HEK293 (cell line): ENCODE results near the gene SEPTIN5.

ENCODE experiments used
- CTCF ChIA-PET: fragments of 350-600 bp; formaldehyde crosslinking; extraction: SDS; loops from one replicate; lab custom pipeline; 2021; ENCODE audit warnings: antibody characterized with exemption; lab: Yijun Ruan, JAX
- POLR2A ChIA-PET: fragments of 300-600 bp; formaldehyde crosslinking; extraction: SDS; loops from one replicate; lab custom pipeline; 2020; ENCODE audit warnings: antibody characterized with exemption, inconsistent platforms; lab: Yijun Ruan, JAX
- H3K27ac ChIP-seq: fragments of 200-500 bp; sonication (Bioruptor generic); 2 replicates; pipeline ENCODE4 v1.5.1; 2014; ENCODE audit warnings: low read depth, low read length, control low read depth, inconsistent platforms; ENCODE audit errors: extremely low read depth
- H3K36me3 ChIP-seq, 2 experiments: fragments of 200-500 bp in 1 of 2; sonication (Bioruptor generic) in 1 of 2; 1 replicate in 1 of 2; 2 replicates in 1 of 2; pipeline ENCODE4 v1.5.1; 2014 to 2017; ENCODE audit warnings: inconsistent platforms in 2 of 2, low read length in 2 of 2; ENCODE audit not compliant: control insufficient read depth in 2 of 2, insufficient read depth in 1 of 2
- H3K4me1 ChIP-seq: fragments of 200-500 bp; sonication (Bioruptor generic); 2 replicates; pipeline ENCODE4 v1.5.1; 2014; ENCODE audit warnings: mild to moderate bottlenecking, low read length, inconsistent platforms; ENCODE audit not compliant: control insufficient read depth, insufficient read depth
- H3K4me3 ChIP-seq: 2 replicates; pipeline ENCODE4 v1.5.1; 2011; ENCODE audit warnings: low read depth, mild to moderate bottlenecking, control low read depth, low read length, moderate library complexity
- H3K9me3 ChIP-seq: fragments of 200-500 bp; sonication (Bioruptor generic); 2 replicates; pipeline ENCODE4 v1.5.1; 2014; ENCODE audit warnings: low read depth, low read length, inconsistent platforms; ENCODE audit not compliant: control insufficient read depth, insufficient read depth
- BCL11A ChIP-seq: fragments of 450-650 bp; formaldehyde crosslinking; IDR thresholded peaks from 2 replicates; pipeline ENCODE4 v1.5.1; 2016; ENCODE audit warnings: low read depth, missing biosample characterization, missing genetic modification characterization
- EGR2 ChIP-seq: fragments of 450-650 bp; formaldehyde crosslinking; IDR thresholded peaks from 2 replicates; pipeline ENCODE4 v1.5.1; 2016; ENCODE audit warnings: low read depth, missing biosample characterization, missing genetic modification characterization
- GLIS1 ChIP-seq: fragments of 450-650 bp; formaldehyde crosslinking; IDR thresholded peaks from 2 replicates; pipeline ENCODE4 v1.5.1; 2016; ENCODE audit warnings: missing biosample characterization, missing genetic modification characterization
- IKZF3 ChIP-seq: fragments of 450-650 bp; IDR thresholded peaks from 2 replicates; pipeline ENCODE4 v1.5.0; 2018; ENCODE audit warnings: missing biosample characterization, mild to moderate bottlenecking, missing genetic modification characterization, moderate library complexity
- KLF8 ChIP-seq: fragments of 450-650 bp; formaldehyde crosslinking; IDR thresholded peaks from 2 replicates; pipeline ENCODE4 v1.5.1; 2016; ENCODE audit warnings: missing biosample characterization, missing genetic modification characterization
- SCRT1 ChIP-seq: fragments of 450-650 bp; formaldehyde crosslinking; IDR thresholded peaks from 2 replicates; pipeline ENCODE4 v1.5.1; 2016; ENCODE audit warnings: missing biosample characterization, missing genetic modification characterization, borderline replicate concordance
- SETDB1 ChIP-seq: IDR thresholded peaks from one replicate; pipeline ENCODE4 v1.6.1; 2017; ENCODE audit warnings: mild to moderate bottlenecking, low read length, moderate library complexity, mixed read lengths; ENCODE audit not compliant: insufficient read length
- TRIM28 ChIP-seq: IDR thresholded peaks from 2 replicates; pipeline ENCODE4 v1.6.1; 2011; ENCODE audit warnings: low read length, control low read depth, borderline replicate concordance
- ZBTB21 ChIP-seq: fragments of 450-650 bp; formaldehyde crosslinking; IDR thresholded peaks from 2 replicates; pipeline ENCODE4 v1.5.1; 2017; ENCODE audit warnings: missing biosample characterization, missing genetic modification characterization
- ZEB2 ChIP-seq: fragments of 450-650 bp; formaldehyde crosslinking; IDR thresholded peaks from 2 replicates; pipeline ENCODE4 v1.5.1; 2016; ENCODE audit warnings: missing biosample characterization, missing genetic modification characterization
- ZFP69B ChIP-seq: fragments of 450-650 bp; formaldehyde crosslinking; IDR thresholded peaks from 2 replicates; pipeline ENCODE4 v1.5.1; 2016; ENCODE audit warnings: missing biosample characterization, missing genetic modification characterization
- ZNF16 ChIP-seq: fragments of 450-650 bp; formaldehyde crosslinking; IDR thresholded peaks from 2 replicates; pipeline ENCODE4 v1.5.1; 2016; ENCODE audit warnings: low read depth, missing biosample characterization, missing genetic modification characterization
- ZNF239 ChIP-seq: fragments of 450-650 bp; formaldehyde crosslinking; IDR thresholded peaks from 2 replicates; pipeline ENCODE4 v1.5.1; 2016; ENCODE audit warnings: missing biosample characterization, missing genetic modification characterization
- ZNF24 ChIP-seq: fragments of 450-650 bp; formaldehyde crosslinking; IDR thresholded peaks from 2 replicates; pipeline ENCODE4 v1.5.1; 2016; ENCODE audit warnings: missing biosample characterization, missing genetic modification characterization
- ZNF335 ChIP-seq: fragments of 450-650 bp; formaldehyde crosslinking; conservative IDR thresholded peaks from 2 replicates; pipeline ENCODE4 v1.5.1; 2016; ENCODE audit warnings: missing biosample characterization, missing genetic modification characterization
- ZNF366 ChIP-seq: fragments of 450-650 bp; formaldehyde crosslinking; conservative IDR thresholded peaks from 2 replicates; pipeline ENCODE4 v1.5.1; 2016; ENCODE audit warnings: missing biosample characterization, missing genetic modification characterization
- ZNF510 ChIP-seq: fragments of 450-650 bp; formaldehyde crosslinking; IDR thresholded peaks from 2 replicates; pipeline ENCODE4 v1.5.1; 2018; ENCODE audit warnings: mild to moderate bottlenecking, missing genetic modification characterization, missing biosample characterization; ENCODE audit not compliant: insufficient replicate concordance
- ZNF585B ChIP-seq: fragments of 450-650 bp; formaldehyde crosslinking; IDR thresholded peaks from 2 replicates; pipeline ENCODE4 v1.5.1; 2016; ENCODE audit warnings: missing biosample characterization, missing genetic modification characterization
- ZNF596 ChIP-seq: fragments of 450-650 bp; IDR thresholded peaks from 2 replicates; pipeline ENCODE4 v1.5.0; 2018; ENCODE audit warnings: missing biosample characterization, mild to moderate bottlenecking, missing genetic modification characterization, moderate library complexity
- ZNF610 ChIP-seq: fragments of 450-650 bp; formaldehyde crosslinking; IDR thresholded peaks from 2 replicates; pipeline ENCODE4 v1.5.1; 2016; ENCODE audit warnings: missing biosample characterization, missing genetic modification characterization, borderline replicate concordance
- ZNF768 ChIP-seq: fragments of 450-650 bp; formaldehyde crosslinking; IDR thresholded peaks from 2 replicates; pipeline ENCODE4 v1.5.1; 2018; ENCODE audit warnings: missing biosample characterization, mild to moderate bottlenecking, missing genetic modification characterization
- ZNF837 ChIP-seq: fragments of 450-650 bp; formaldehyde crosslinking; IDR thresholded peaks from 2 replicates; pipeline ENCODE4 v1.5.1; 2016; ENCODE audit warnings: missing biosample characterization, missing genetic modification characterization
- ZSCAN16 ChIP-seq: fragments of 450-650 bp; formaldehyde crosslinking; IDR thresholded peaks from 2 replicates; pipeline ENCODE4 v1.5.1; 2016; ENCODE audit warnings: missing biosample characterization, missing genetic modification characterization
- TF ChIP-seq, protein P1 (sequence below): fragments of 450-650 bp; formaldehyde crosslinking; IDR thresholded peaks from 2 replicates; pipeline ENCODE4 v1.5.0; 2017; ENCODE audit warnings: missing biosample characterization, missing genetic modification characterization, borderline replicate concordance
- TF ChIP-seq, protein P2 (sequence below): sonication (generic); formaldehyde crosslinking; IDR thresholded peaks from 2 replicates; pipeline ENCODE4 v1.8.1; 2022; ENCODE audit warnings: mild to moderate bottlenecking, moderate library complexity, missing genetic modification reagents
- TF ChIP-seq, protein P3 (sequence below): fragments of 450-650 bp; formaldehyde crosslinking; IDR thresholded peaks from 2 replicates; pipeline ENCODE4 v1.5.1; 2016; ENCODE audit warnings: missing biosample characterization, missing genetic modification characterization, borderline replicate concordance
- TF ChIP-seq, protein P4 (sequence below): fragments of 450-650 bp; formaldehyde crosslinking; IDR thresholded peaks from 2 replicates; pipeline ENCODE4 v1.5.1; 2016; ENCODE audit warnings: missing biosample characterization, missing genetic modification characterization
- TF ChIP-seq, protein P5 (sequence below): fragments of 450-650 bp; formaldehyde crosslinking; IDR thresholded peaks from 2 replicates; pipeline ENCODE4 v1.5.1; 2016; ENCODE audit warnings: missing biosample characterization, missing genetic modification characterization

SEPTIN5 gene

DNA sequence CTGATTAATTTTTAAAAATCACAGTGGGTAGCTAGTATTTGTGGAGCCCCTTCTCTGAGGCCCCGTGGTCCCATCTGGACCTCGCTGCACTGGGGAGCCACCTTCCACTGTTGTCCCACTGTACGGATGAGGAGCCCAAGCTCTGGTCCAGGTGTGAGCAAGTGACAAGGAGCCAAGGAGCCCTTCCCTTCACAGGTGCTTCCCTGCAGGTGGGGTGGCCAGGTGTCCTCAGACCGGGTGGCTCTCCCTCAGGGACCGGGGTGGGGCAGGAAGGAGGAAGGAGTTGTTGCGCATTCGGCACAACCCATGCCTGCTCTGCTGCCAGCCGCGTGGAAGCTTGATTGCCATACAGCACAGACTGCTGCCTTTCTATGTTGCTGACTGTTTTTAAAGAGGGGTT is 10.4 kb upstream of the SEPTIN5 start:
- H3K4me1 ChIP-seq: no peaks in the 10 kb centered on the region
- no peak overlapping the region for H3K27ac ChIP-seq
- H3K9me3 ChIP-seq: no peaks in the 10 kb centered on the region
- ChIA-PET POLR2A (no interaction called here), CTCF (interaction anchor here (0.5 to 1.7 kb wide), 5 partner anchors 24 to 685 kb away, joined by 3 to 7 read pairs (median 4); no protein-coding TSS in a partner anchor)
- no peaks in the 10 kb centered on the region for H3K36me3 ChIP-seq
- TF ChIP-seq, protein P1, sequence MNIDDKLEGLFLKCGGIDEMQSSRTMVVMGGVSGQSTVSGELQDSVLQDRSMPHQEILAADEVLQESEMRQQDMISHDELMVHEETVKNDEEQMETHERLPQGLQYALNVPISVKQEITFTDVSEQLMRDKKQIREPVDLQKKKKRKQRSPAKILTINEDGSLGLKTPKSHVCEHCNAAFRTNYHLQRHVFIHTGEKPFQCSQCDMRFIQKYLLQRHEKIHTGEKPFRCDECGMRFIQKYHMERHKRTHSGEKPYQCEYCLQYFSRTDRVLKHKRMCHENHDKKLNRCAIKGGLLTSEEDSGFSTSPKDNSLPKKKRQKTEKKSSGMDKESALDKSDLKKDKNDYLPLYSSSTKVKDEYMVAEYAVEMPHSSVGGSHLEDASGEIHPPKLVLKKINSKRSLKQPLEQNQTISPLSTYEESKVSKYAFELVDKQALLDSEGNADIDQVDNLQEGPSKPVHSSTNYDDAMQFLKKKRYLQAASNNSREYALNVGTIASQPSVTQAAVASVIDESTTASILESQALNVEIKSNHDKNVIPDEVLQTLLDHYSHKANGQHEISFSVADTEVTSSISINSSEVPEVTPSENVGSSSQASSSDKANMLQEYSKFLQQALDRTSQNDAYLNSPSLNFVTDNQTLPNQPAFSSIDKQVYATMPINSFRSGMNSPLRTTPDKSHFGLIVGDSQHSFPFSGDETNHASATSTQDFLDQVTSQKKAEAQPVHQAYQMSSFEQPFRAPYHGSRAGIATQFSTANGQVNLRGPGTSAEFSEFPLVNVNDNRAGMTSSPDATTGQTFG: no peak
- TF ChIP-seq ZNF510 (tag by site-specific recombination): no peak
- TF ChIP-seq SCRT1: no peak
- no peak for TF ChIP-seq IKZF3
- no peak for TF ChIP-seq ZNF366 (tag by site-specific recombination)
- no peak for TF ChIP-seq ZNF596 (tag by site-specific recombination)
- no peak for TF ChIP-seq ZNF335 (tag by site-specific recombination)
- TF ChIP-seq KLF8: no peak
- TF ChIP-seq ZSCAN16 (tag by site-specific recombination): no peak
- no peak for TF ChIP-seq ZEB2 (tag by site-specific recombination)
- no peak for TF ChIP-seq ZFP69B
- TF ChIP-seq, protein P2, sequence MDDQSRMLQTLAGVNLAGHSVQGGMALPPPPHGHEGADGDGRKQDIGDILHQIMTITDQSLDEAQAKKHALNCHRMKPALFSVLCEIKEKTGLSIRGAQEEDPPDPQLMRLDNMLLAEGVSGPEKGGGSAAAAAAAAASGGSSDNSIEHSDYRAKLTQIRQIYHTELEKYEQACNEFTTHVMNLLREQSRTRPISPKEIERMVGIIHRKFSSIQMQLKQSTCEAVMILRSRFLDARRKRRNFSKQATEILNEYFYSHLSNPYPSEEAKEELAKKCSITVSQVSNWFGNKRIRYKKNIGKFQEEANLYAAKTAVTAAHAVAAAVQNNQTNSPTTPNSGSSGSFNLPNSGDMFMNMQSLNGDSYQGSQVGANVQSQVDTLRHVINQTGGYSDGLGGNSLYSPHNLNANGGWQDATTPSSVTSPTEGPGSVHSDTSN (CRISPR knock-in tag): no peak
- TF ChIP-seq EGR2: no peak
- TF ChIP-seq SETDB1: no peak
- no peak for TF ChIP-seq ZBTB21 (tag by site-specific recombination)
- no peak for TF ChIP-seq ZNF239
- no peak for TF ChIP-seq BCL11A (tag by site-specific recombination)
- no peak for TF ChIP-seq ZNF585B (tag by site-specific recombination)
- no peak for TF ChIP-seq ZNF16
- no peak overlapping the region for H3K4me3 ChIP-seq

DNA sequence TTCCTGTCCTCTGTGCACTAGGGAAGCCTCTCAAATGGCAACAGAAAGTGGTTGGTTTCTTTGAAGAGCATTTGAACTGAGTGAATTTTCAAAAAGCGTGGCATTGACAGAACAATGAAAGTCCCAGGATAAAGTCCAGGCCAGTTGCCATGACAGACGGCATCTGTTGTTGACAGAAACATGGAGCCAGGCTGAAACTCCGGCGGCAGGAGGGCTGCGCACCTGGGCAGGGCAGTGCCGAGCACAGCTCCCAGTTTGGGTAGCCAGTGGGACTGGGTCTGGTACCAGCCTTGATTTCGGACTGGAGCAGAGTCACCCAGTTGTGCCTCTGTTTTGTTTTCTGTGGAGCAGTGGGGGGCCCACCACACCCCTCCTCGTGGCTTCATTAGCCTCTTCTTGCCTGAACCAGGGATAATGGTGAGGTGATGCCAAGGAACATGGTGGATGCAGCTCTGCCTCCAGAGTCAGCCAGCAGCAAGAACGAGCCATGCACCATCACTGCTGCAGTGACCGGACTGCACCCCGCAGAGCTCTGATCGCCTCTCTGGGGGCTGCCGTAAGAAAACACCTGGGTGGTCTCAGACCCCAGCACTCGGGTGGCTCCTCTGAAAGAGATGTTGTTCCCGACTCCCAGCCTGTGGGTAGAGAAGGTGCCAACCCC is 9.8 kb upstream of the SEPTIN5 start:
- Histone ChIP-seq H3K4me1 (no peaks in the 10 kb centered on the region), H3K9me3 (no peaks in the 10 kb centered on the region), H3K36me3 (no peaks in the 10 kb centered on the region), H3K27ac (no peak overlapping the region), H3K4me3 (no peak overlapping the region)
- CTCF ChIA-PET: interaction anchor here (0.5 to 1.7 kb wide), 7 partner anchors 25 to 686 kb away, joined by 3 to 7 read pairs (median 3); no protein-coding TSS in a partner anchor
- POLR2A ChIA-PET: interaction anchor here (1.6 kb wide), 1 partner anchor 13 kb away, joined by 3 read pairs; no protein-coding TSS in a partner anchor
- TF ChIP-seq, protein P3, sequence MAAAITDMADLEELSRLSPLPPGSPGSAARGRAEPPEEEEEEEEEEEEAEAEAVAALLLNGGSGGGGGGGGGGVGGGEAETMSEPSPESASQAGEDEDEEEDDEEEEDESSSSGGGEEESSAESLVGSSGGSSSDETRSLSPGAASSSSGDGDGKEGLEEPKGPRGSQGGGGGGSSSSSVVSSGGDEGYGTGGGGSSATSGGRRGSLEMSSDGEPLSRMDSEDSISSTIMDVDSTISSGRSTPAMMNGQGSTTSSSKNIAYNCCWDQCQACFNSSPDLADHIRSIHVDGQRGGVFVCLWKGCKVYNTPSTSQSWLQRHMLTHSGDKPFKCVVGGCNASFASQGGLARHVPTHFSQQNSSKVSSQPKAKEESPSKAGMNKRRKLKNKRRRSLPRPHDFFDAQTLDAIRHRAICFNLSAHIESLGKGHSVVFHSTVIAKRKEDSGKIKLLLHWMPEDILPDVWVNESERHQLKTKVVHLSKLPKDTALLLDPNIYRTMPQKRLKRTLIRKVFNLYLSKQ (tag by site-specific recombination): no peak
- TF ChIP-seq GLIS1 (tag by site-specific recombination): no peak
- no peak for TF ChIP-seq ZNF610
- no peak for TF ChIP-seq ZNF768 (tag by site-specific recombination)
- no peak for TF ChIP-seq ZNF24
- TF ChIP-seq TRIM28: no peak
- TF ChIP-seq, protein P4, sequence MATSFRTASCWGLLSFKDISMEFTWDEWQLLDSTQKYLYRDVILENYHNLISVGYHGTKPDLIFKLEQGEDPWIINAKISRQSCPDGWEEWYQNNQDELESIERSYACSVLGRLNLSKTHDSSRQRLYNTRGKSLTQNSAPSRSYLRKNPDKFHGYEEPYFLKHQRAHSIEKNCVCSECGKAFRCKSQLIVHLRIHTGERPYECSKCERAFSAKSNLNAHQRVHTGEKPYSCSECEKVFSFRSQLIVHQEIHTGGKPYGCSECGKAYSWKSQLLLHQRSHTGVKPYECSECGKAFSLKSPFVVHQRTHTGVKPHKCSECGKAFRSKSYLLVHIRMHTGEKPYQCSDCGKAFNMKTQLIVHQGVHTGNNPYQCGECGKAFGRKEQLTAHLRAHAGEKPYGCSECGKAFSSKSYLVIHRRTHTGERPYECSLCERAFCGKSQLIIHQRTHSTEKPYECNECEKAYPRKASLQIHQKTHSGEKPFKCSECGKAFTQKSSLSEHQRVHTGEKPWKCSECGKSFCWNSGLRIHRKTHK: no peak
- no peak for TF ChIP-seq ZNF837 (tag by site-specific recombination)
- TF ChIP-seq, protein P5, sequence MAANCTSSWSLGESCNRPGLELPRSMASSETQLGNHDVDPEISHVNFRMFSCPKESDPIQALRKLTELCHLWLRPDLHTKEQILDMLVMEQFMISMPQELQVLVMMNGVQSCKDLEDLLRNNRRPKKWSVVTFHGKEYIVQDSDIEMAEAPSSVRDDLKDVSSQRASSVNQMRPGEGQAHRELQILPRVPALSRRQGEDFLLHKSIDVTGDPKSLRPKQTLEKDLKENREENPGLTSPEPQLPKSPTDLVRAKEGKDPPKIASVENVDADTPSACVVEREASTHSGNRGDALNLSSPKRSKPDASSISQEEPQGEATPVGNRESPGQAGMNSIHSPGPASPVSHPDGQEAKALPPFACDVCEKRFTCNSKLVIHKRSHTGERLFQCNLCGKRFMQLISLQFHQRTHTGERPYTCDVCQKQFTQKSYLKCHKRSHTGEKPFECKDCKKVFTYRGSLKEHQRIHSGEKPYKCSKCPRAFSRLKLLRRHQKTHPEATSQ (tag by site-specific recombination): no peak
